ENCODE data around the gene LAMB4. TPM values are rescaled to one million over a fixed set of nuclear protein-coding genes. Genes with fewer than 3 reads are reported as not detected.

Gene LAMB4
- total and polyA plus RNA-seq, 2 donors from 2014 or later, result 1.2 to 5.4 TPM

- Histone ChIP-seq H3K27me3 (ENCODE audit: control insufficient read depth, insufficient read depth, low read length) (no peaks in the 10 kb centered on the region), H3K4me3 (ENCODE audit: low read length in 3 of 3) (no peak overlapping the region), H3K4me1 (ENCODE audit: control insufficient read depth in 2 of 3, insufficient read depth in 2 of 3, low read depth in 1 of 3, low read length in 3 of 3) (peaks cover 0 to 2% (median 0%) of the 10 kb centered on the region in 3 donors), H3K36me3 (ENCODE audit: control insufficient read depth in 2 of 3, insufficient read depth in 3 of 3, low read length in 3 of 3) (no peaks in the 10 kb centered on the region), H3K9ac (ENCODE audit: low read length in 3 of 3) (no peak overlapping the region), H3K27ac (ENCODE audit: low read depth in 2 of 2, low read length in 2 of 2) (no peak overlapping the region), H3K9me3 (ENCODE audit: control insufficient read depth in 2 of 3, insufficient read depth in 1 of 3, low read length in 3 of 3) (no peaks in the 10 kb centered on the region)
- intact Hi-C loops (cut with DNase I), result no loop called here
- TF ChIP-seq, protein P1, sequence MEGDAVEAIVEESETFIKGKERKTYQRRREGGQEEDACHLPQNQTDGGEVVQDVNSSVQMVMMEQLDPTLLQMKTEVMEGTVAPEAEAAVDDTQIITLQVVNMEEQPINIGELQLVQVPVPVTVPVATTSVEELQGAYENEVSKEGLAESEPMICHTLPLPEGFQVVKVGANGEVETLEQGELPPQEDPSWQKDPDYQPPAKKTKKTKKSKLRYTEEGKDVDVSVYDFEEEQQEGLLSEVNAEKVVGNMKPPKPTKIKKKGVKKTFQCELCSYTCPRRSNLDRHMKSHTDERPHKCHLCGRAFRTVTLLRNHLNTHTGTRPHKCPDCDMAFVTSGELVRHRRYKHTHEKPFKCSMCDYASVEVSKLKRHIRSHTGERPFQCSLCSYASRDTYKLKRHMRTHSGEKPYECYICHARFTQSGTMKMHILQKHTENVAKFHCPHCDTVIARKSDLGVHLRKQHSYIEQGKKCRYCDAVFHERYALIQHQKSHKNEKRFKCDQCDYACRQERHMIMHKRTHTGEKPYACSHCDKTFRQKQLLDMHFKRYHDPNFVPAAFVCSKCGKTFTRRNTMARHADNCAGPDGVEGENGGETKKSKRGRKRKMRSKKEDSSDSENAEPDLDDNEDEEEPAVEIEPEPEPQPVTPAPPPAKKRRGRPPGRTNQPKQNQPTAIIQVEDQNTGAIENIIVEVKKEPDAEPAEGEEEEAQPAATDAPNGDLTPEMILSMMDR (IDR thresholded peaks at IDR 0.05; ENCODE audit: borderline replicate concordance, extremely low read depth, insufficient read depth), result no peak
- DNase-seq (no peak), FAIRE-seq (no peak)
These were observed 58.6 kb downstream of the LAMB4 start for GRCh38 chr7:108071551-108071950.

DNA sequence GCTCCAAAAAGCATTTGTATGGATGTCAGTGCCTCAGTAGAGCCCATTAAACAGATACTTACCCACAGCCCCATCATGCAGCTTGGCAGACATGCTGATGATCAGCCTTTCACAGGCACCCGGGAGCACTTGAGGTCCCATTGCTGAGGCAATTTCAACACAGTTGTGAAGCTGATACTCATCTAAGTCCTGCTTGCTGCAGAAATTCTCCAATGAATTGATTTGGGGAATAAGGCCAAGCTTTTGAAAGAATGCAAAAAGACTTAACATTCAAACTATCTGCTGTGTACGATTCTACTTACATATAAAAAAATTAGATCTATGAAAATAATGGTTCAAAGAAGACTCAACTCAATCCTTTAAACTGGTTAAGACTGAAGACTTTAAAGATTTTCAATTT lies 60.5 kb downstream of the LAMB4 start:
- DNase-seq (no peak), FAIRE-seq (no peak)
- H3K4me3 ChIP-seq (ENCODE audit: low read length in 3 of 3), result no peak overlapping the region
- TF ChIP-seq, protein P1 (IDR thresholded peaks at IDR 0.05; ENCODE audit: borderline replicate concordance, extremely low read depth, insufficient read depth), result no peak
- H3K27ac ChIP-seq (ENCODE audit: low read depth in 2 of 2, low read length in 2 of 2), result no peak overlapping the region
- no peaks in the 10 kb centered on the region for H3K36me3 ChIP-seq (ENCODE audit: control insufficient read depth in 2 of 3, insufficient read depth in 3 of 3, low read length in 3 of 3)
- no peak overlapping the region for H3K9ac ChIP-seq (ENCODE audit: low read length in 3 of 3)
- H3K9me3 ChIP-seq (ENCODE audit: control insufficient read depth in 2 of 3, insufficient read depth in 1 of 3, low read length in 3 of 3), result no peaks in the 10 kb centered on the region
- no peaks in the 10 kb centered on the region for H3K4me1 ChIP-seq (ENCODE audit: control insufficient read depth in 2 of 3, insufficient read depth in 2 of 3, low read depth in 1 of 3, low read length in 3 of 3)
- no peaks in the 10 kb centered on the region for H3K27me3 ChIP-seq (ENCODE audit: control insufficient read depth, insufficient read depth, low read length)
- intact Hi-C loops (cut with DNase I), result no loop called here

DNA sequence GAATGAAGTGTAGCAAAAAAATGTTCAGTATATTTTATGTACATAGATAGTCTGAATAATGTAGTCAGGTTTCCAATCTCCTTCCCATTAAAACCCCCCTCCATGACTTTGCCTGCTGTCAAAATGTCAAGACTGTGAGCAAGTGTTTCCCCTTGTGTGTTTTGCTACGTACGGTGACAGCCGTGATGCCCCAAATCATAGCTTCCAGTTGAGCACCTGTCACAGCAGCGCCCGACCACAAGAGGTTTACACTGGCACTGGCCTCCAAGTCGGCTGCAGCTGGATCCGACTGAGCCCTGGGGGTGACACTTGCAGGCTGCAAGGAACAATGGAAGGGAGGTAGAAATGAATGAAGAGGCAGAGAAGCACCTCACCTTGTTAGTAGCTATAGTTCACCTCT lies 62.3 kb downstream of the LAMB4 start:
- H3K27ac ChIP-seq (ENCODE audit: low read depth in 2 of 2, low read length in 2 of 2), result no peak overlapping the region
- DNase-seq (no peak), FAIRE-seq (no peak)
- intact Hi-C loops (cut with DNase I), result no loop called here
- no peaks in the 10 kb centered on the region for H3K9me3 ChIP-seq (ENCODE audit: control insufficient read depth in 2 of 3, insufficient read depth in 1 of 3, low read length in 3 of 3)
- H3K4me3 ChIP-seq (ENCODE audit: low read length in 3 of 3), result no peak overlapping the region
- no peaks in the 10 kb centered on the region for H3K36me3 ChIP-seq (ENCODE audit: control insufficient read depth in 2 of 3, insufficient read depth in 3 of 3, low read length in 3 of 3)
- TF ChIP-seq, protein P1 (IDR thresholded peaks at IDR 0.05; ENCODE audit: borderline replicate concordance, extremely low read depth, insufficient read depth), result no peak
- H3K9ac ChIP-seq (ENCODE audit: low read length in 3 of 3), result no peak overlapping the region
- H3K27me3 ChIP-seq (ENCODE audit: control insufficient read depth, insufficient read depth, low read length), result no peaks in the 10 kb centered on the region
- no peaks in the 10 kb centered on the region for H3K4me1 ChIP-seq (ENCODE audit: control insufficient read depth in 2 of 3, insufficient read depth in 2 of 3, low read depth in 1 of 3, low read length in 3 of 3)

DNA sequence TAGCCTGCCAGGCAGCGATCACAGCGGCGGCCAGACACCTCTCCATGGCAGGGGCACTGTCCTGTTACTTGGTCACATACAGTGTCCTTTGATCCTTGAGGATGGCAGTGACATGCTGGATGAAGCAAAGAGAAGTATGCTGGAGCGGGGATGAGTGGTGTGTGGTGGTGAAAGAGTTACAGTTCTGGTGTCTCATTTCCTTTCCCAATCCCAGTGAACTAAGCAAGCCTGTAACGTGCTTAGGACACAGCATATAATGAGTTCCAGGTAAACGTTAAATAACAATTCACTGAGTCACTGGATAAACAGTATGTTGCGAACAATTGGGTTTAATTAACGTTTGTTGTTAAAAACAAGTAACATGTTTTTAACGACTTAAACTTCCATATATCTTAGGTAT lies 63.7 kb downstream of the LAMB4 start:
- no peaks in the 10 kb centered on the region for H3K9me3 ChIP-seq (ENCODE audit: control insufficient read depth in 2 of 3, insufficient read depth in 1 of 3, low read length in 3 of 3)
- no peak for FAIRE-seq

More for the DNA sequence above, 63.7 kb downstream of the LAMB4 start:
- TF ChIP-seq, protein P1 (IDR thresholded peaks at IDR 0.05; ENCODE audit: borderline replicate concordance, extremely low read depth, insufficient read depth), result no peak
- Histone ChIP-seq H3K4me3 (ENCODE audit: low read length in 3 of 3) (no peak overlapping the region), H3K36me3 (ENCODE audit: control insufficient read depth in 2 of 3, insufficient read depth in 3 of 3, low read length in 3 of 3) (no peaks in the 10 kb centered on the region), H3K27me3 (ENCODE audit: control insufficient read depth, insufficient read depth, low read length) (no peaks in the 10 kb centered on the region), H3K4me1 (ENCODE audit: control insufficient read depth in 2 of 3, insufficient read depth in 2 of 3, low read depth in 1 of 3, low read length in 3 of 3) (no peaks in the 10 kb centered on the region), H3K9ac (ENCODE audit: low read length in 3 of 3) (no peak overlapping the region), H3K27ac (ENCODE audit: low read depth in 2 of 2, low read length in 2 of 2) (no peak overlapping the region)
- intact Hi-C loops (cut with DNase I), result no loop called here
- no peak for DNase-seq
